Measurements from ENCODE around the gene APOBEC3B.
"Not testable (repeated sequence)": the region's sequence is repeated elsewhere in the genome, so short reads cannot be mapped to it uniquely, and the experiment has no call there.

The APOBEC3B gene

DNA sequence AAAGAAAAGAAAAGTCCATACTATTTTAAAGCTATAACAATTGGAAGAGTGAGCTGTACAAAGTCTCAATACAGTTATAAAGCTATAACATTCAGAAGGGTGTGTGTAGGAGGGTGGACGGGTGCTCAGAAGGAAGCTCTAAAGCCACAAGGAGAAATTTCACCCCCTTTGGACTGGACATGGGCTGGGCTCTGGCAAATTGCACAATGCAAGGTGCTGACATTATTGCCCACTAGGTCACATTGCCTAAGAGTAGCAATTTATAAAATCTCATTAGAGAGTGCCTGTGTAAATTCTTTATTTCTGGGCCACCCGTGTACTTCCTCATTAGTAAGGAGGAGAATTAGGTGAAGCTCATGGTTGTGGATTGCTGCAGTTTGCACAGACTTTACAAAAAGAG, 30.4 kb upstream of the APOBEC3B start:
- no peak for DNase-seq (ENCODE audit: low spot score)

DNA sequence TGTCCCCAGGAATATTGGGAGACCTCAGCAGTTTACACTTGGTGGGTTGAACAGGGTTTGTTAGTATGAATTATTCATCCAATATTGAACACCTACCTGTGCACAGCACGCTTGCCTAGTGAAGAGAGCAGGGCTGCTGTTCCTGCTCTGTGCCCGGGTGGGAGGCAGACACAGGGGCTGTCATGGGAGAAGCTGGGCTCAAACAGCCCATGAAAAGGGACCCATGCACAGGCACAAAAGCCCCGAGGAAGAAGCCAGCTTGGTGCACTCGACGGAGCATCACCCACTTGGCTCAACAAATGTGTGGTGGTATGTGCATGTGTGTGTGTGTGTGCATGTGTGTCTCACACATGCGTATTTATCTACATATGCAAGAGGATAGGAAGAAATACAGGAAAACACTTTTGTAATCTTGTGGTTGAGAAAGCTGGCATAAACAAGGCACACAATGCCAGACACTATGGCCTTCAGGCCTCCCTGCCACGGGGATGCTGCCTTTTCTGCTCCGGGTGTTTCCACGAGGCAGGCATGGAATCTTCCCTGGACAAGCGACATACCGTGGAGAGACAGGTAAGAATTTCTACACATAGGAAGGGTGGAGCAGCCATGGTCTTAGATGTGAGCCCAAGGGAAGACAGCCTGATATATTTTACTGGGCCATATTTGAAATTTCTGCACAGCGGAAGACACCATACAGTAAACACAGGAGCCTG, 29.7 kb upstream of the APOBEC3B start:
- DNase-seq (ENCODE audit: low spot score) = no peak

DNA sequence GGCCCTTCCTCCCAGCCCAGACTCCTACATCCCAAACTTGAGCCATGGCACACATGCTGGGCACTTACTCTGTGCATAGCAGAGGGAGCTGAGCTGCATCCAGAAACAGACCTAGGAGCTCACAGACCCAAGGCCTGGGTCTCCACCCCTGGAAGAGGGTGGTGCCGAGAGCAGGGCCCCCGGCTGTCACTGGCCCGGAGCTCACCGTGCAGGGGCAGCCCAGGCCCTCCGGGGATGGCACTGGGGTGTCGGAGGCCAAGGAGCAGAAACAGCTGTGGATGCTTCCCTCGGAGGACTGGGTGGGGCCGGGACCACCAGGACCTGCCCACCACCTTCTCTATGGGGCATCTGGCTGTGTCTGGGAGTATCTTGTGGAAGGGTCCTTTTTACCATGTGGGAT, 29.1 kb upstream of the APOBEC3B start:
- no peak for DNase-seq (ENCODE audit: low spot score)

DNA sequence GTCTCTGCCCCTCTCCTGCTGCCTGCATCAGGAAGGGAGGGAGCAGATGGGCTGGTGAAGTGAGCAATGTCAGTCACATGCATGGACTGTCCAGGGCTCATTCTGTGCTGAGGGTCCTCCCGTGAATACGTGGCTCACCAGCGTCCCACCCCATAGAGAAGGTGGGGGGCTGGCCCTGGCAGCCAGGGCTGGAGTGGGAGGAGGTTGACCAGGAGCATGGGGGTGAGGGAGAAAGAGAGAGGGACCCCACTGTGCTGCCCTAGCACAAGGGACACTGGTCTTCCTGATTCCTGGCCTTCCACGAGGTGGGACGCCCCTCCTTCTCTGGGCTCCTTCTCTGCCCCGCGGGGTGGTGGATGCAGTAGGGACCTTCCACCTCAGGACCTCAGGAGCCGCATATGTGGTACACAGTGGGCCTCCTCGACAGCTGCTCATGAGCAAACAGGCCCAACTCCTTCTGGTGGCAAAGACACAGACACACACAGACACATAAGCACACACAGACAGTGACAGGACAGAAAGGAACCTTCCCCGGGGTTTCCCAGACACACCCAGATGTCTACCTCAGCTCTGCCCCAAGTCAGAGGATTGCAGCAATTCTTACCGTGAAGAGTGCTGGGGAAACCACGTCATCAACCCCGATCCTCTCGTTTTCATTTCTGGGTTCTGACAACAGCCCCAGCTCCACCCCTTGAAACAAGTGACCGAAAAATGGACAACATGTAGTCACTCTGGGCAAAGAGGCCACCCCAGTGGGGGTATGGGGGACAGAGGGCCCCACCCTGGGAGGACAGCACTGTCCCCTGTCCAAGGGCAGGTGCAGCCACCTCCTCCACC, 28.4 kb upstream of the APOBEC3B start:
- no peak for DNase-seq (ENCODE audit: low spot score)

DNA sequence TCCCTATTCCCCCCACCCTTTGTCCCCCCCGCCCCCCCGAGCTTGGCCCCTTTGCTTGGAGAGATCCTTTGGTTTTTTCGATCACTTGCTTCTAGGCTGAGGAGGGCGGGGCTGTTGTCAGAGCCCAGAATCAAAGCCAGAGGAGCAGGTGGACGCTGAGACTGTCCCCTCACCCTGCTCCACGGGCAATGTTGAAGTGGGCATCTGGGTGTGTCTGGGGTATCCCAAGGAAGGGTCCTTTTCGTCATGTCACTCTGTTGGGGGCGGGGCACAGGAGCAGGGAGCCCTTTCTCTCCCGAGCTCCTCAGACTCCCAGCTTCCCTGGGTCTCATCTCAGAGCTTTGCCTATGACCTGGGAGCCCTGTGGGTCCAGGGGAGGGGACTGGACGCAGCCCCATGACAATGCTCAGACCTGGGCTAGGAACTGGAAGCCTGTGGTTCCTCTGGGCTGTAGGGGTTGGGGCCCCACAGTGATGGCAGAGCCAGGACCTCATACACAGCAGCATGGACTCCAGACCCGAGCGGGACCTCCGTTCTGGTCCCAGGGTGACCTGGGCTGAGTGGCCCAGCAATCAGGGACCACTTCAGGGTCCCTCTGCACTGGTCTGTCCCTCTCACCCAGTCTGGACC, 27.6 kb upstream of the APOBEC3B start:
- no peak for DNase-seq (ENCODE audit: low spot score)

DNA sequence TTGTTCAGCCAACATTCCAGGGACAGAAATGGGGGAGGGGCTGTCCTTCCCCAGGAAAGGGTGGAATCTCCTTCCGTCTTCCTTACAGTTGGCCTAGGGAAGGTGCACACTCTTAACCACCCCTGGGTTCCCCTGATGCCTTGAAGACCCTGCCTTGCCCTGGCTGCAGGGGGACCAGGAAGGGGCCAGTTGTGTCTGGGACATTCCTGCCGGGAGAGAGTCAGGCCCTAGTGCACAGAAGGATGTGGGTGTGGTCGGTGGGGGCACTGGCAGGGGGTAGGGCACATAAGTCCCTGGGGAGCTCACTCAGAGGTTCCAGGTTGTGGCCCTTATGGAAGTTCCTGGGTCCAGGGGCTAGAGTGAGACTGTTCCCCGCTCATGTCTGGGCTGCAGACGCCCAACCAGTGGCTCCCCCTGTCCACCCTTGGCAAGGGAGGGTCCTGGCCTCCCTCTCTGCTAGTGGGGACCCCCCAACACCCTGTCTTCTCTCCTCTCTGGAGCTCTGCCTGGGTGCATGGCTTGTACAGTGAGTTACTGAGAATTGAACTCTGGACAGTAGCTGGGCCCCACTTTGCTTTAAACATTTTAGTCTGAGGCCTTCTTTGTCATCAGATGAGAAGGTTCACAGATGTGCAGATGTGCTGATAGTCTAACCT, 26.8 kb upstream of the APOBEC3B start:
- DNase-seq (ENCODE audit: low spot score) = no peak

DNA sequence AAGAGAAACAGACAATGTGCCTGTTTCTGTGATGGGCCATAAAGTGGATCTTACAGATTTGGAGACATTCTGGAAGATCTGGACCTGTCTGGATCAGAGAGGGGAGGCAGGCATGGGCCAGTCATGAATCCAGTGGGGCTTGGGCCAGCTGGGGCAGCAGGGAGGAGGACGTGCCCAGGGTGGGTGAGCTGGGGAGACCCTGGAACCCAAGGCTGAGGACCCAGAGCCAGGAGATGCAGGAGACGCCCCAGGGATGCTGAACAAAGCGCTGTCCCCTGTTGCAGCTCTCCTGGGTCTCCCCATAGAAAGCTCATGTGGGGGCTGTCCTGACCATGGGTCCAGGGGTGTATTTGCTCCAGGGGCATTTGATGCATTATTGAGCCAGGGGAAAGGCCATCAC, 26.2 kb upstream of the APOBEC3B start:
- DNase-seq (ENCODE audit: low spot score) = no peak

DNA sequence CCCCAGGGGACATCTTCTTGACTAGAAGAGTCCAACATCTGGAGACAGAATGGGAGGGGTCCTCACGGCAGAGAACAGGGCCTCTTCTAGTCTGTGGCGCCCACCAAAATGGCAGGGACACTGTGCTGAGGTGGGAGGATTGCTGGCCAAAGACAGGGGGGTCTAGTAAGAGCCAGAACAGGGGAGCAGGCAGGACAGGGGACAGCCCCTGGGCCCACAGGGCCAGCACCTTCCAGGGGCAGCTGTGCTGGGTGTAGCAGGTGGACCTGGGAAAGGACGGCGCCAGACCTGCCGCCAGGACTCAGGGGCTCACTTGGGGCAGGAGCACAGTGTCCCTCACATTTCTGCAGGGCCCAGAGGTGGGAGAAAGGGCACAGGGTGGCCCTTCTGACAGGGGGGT, 25.6 kb upstream of the APOBEC3B start:
- DNase-seq (ENCODE audit: low spot score) = no peak

DNA sequence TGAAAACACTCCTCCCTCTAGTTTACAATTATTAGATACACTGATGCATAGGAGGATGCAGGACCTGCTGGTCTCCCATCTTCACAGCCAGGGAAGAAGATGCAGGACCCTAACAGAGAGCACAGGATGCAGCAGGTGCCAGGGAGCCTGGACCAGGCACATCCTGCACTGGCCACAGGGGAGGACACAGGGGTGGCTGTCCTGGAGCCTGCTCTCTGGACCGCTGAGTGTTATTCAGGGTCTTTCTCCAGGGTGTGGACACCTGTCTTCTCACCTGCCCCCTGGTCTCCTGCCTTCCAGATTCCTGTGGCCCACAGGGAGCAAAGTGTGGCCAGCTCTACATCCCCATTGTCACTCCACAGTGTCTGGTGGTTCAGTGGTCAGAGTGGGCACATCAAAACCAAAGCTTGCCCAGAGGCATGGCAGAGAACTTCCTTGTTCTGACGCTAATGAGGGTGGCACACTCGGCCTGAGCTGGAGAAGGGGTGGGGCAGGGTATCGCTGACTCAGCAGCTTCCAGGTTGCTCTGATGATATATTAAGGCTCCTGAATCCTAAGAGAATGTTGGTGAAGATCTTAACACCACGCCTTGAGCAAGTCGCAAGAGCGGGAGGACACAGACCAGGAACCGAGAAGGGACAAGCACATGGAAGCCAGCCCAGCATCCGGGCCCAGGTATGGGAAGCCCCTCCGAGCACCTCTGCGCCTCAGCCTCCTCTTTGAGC, 24.9 kb upstream of the APOBEC3B start, which contains the start of gene APOBEC3A:
APOBEC3A (plus strand) TSS at position 564 of the 725 bp plus-strand sequence; CDS start at position 647, 83 bp downstream.
- DNase-seq (ENCODE audit: low spot score) = no peak

DNA sequence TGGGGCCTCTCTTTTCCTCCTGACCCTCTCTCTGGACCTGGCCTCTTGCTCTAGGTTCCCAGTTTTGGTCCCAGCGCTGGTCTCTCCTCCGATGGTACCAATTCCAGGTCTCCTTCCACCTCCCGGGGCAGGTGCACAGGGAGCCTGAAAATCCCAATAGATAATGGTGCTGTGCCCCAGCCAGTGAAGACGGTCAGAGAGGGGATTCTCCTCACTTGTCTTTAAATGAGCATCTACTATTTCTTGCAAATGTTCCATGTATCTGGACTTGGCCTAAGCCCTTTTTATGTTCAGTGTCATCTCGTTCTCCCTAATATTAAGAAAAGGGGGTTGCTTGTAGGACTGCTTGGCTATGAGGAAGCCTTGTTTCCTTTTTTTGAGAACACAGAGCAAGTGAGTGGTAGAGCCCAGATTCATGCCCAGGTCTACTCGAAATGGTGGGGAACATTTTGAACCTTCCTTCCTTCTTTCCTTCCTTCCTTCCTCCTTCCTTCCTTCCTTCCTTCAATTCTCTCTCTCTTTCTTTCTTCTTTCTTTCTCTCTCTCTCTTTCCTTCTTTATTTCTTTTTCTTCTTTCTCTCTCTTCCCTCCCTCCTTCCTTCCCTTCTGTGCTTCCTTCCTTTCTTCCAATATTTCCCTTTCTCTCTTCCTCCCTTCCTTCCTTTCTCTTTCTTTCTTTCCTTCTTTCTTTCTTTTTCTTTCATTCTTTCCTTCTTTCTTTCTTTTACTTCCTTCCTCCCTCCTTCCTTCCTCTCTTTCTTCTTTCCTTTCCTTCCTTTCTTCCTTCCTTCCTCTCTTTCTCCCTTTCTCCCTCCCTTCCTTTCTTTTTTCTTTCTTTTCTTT, 24.1 kb upstream of the APOBEC3B start:
- no peak for DNase-seq (ENCODE audit: low spot score)

DNA sequence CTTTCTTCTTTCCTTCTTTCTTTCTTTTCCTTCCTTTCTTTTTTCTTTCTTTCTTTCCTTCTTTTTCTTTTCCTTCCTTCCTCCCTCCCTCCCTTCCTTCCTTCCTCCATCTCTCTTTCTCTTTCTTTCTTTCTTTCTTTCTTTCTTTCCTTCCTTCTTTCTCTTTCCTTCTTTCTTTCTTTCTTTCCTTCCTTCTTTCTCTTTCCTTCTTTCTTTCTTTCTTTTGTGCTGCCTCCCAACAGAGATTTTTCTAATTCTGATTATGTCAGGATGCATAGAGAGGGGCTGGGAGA, 23.6 kb upstream of the APOBEC3B start:
- DNase-seq (ENCODE audit: low spot score) = not testable (repeated sequence)

DNA sequence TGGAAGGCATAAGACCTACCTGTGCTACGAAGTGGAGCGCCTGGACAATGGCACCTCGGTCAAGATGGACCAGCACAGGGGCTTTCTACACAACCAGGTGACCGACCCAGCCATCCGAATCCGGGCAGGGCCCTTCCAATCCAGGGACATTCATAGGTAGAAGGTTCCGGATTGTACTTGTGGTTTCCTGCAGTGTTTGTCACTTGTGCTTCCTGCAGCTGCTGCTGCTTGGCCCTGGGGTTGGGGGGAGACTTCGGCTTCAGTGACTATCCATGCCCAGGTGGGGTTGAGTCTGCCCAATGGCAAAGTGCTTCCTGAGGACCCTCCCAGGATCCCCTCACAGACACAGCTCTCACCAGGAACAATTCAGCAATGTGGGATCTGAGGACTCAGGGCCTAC, 22.6 kb upstream of the APOBEC3B start:
- DNase-seq (ENCODE audit: low spot score) = no peak

DNA sequence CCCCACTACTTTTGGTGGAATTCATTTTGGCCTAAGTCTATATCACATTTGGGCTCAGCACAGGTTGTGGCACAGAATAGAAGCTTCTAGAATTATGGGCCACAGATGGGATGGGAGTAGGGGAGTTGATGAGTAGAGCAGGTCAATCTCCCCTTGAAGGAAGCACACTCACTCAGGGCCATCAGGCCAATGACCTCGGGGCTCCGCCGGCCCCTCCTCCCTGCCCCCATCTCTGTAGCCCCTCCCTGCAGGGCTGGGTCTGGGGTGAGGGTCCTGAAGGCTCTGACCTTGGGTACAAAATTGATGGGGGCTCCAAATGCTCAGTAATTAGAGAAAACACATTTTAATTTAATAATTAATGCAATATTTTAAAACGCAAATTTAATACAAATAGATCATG, 21.5 kb upstream of the APOBEC3B start:
- not testable (repeated sequence) for DNase-seq (ENCODE audit: low spot score)

DNA sequence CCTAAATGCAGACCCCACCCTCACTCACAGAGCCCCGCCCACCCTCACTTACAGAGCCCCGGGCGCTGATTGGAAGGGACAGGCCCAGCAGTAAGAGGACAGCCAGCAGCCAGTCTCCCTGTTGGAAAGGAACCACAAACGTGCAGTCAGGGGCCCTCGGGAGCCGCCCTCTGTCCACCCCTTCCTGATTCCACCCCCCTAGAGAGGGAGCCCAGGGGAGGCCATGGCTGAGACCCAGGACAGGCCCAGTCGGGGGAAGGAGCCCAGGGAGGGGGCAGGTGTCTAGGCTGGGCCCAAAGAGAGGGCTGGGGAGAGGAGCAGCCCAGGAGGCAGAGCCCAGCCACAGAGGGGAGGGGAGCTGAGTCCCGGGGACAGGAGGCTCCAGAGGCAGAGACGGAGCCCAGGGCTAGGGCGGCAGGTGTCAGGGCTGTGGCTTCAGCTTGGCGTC, 18.8 kb upstream of the APOBEC3B start:
- not testable (repeated sequence) for DNase-seq (ENCODE audit: low spot score)

DNA sequence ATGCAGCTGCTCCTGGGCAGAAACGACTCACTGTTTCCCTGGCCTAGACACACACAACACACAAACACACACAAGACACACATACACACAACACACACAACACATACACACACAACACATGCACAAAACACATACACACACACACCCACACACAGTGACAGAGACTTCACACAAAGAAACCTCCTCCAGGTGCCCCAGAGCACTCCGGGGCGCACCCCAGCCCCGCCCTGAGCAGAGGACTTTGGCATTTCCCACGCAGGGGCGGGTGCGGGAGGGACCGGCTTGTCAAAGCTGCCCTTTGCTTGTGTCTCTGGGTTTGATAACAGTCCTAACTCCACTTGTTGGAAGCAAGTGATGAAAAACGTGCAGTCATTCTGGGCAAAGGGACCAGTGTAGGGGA, 18.3 kb upstream of the APOBEC3B start:
- no peak for DNase-seq (ENCODE audit: low spot score)

DNA sequence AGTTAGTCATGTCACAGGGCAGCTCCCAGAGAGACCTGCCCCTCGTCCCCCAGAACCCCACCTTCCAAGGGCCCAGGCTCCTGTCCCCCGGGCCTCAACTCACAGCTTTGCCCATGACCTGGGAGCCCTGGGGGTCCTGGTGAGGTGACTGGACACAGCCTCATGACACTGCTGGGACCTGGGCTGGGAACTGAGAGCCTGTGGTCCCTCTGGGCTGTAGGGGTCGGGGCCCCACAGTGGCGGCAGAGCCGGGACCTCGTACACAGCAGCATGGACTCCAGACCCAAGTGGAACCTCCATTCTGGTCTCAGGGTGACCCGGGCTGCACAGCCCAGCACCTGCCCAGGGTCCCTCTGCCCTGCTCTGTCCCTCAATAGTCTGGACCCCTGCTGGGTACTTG, 17.8 kb upstream of the APOBEC3B start:
- no peak for DNase-seq (ENCODE audit: low spot score)

DNA sequence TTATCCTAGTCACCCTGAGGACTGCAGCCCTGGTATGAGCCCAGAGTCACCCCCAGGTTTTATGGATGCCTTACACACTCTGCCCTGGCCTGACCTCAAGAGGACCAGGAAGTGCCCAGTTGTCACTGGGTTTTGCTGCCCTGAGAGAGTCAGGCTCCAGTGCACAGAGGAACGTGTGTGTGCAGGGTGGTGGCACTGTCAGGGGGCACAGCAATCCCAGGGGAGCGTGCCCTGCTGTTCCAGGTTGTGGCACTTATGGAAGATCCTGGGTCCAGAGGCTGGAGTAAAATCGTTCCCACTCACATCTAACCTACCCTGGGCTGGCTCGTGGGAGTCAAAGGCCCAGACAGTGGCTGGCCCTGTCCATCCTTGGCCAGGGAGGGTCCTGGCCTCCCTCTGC, 17.2 kb upstream of the APOBEC3B start:
- no peak for DNase-seq (ENCODE audit: low spot score)

DNA sequence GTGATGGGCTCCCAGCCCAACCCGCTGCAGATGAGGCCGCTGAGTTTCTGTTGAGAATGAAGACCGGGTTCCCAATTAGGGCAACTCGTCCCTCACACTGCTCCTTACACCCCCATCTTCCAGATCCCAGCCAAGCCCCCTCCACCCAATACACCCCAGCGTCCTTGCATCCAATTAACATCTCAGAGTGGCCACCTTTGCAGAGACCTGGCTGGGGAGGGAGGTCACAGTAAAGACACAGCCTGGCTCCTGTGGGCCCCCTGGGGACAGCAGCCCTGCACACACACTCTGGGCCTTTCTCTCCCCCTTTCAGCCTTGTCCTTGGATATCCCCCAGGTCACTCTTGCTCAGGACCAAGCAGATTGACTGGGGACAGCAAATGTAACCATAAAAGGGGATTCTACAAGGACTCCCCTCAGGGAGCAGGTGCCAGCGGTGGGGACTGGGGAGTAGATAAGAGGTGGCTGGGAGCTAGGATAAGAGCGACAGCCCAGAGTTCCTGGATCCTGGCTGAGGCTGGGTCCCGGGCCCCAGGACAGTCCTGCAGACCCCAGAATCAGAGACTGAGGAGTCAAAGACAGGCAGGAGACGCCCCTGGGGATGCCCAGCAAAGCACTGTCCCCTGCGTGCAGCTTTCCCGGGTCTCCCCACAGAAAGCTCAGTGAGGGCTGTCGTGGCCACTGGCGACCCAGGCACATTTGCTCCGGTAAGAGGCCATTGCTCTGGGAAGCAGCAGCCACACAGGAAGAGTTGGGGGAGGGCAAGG, 16.4 kb upstream of the APOBEC3B start:
- DNase-seq (ENCODE audit: low spot score) = no peak

DNA sequence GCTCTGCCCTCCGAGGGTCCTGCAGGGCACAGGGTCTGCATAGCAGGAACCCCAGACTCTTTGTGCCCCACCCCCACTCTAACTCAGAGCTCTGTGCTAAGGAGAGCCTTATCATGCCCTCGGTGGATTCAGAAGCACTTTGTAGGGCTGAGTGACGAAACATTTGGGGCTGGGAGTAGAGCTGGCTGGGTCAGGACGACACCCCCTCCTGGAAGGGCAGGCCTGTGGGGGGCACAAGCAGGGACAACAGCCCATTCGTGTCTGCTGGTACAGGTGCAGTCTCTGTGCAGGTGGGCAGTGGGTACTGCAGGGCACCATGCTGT, 15.8 kb upstream of the APOBEC3B start:
- no peak for DNase-seq (ENCODE audit: low spot score)

DNA sequence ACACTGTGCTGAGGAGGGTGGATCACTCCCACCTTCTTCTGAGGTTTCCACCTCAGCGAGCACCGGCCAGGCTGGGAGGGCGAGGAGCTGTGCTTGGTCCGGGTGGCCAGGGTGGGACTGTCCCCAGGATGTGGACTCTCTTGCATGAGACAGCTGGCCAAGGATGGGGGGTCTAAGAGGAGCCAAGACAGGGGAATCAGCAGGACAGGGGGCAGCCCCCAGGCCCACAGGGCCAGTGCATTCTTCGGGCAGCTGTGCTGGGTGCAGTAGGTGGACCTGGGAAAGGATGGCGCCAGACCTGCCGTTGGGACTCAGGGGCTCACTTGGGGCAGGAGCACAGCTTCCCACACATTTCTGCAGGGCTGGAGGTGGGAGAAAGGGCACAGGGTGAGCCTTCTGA, 15.2 kb upstream of the APOBEC3B start:
- no peak for DNase-seq (ENCODE audit: low spot score)
